Coronary artery (tissue), 2 donors: Measurements from ENCODE around the gene TOX4.

Experiments used
- DNase-seq: peaks from one replicate; pipeline ENCODE4 v3.0.0-alpha.2; 2017; ENCODE audit warnings: low spot score
- H3K27ac ChIP-seq, 2 donors: fragments of 200-600 bp; sonication (generic); one replicate each; pipeline ENCODE4 v1.5.1; 2016 to 2019
- H3K4me3 ChIP-seq: fragments of 200-600 bp; sonication (generic); 2 replicates; pipeline ENCODE4 v1.5.1; 2016; ENCODE audit warnings: mild to moderate bottlenecking, moderate library complexity
- TF ChIP-seq, protein P1 (sequence below): fragments of 200-600 bp; sonication (generic); IDR thresholded peaks from one replicate; pipeline ENCODE4 v1.5.1; 2019; ENCODE audit warnings: antibody characterized with exemption

The TOX4 gene

DNA sequence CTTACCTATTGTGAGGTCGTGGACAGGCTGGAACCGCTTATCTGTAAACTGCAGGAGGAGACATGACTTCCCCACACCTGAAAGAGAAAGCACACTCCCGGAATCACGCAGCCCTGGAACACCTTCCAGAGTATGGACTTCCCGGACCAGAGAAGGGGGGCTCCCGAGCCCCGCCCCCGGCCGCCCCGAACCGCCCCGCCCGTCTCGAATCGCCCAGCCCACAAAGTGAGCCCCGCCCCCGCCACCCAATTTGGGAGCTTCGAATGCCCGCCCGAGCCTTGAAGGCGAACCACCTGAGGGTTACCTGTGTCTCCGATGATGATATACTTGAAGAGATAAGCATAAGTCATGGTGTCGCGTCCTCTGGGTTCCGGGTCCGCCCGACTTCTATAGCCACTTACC lies 471 bp upstream of the TOX4 start:
- TF ChIP-seq, protein P1, sequence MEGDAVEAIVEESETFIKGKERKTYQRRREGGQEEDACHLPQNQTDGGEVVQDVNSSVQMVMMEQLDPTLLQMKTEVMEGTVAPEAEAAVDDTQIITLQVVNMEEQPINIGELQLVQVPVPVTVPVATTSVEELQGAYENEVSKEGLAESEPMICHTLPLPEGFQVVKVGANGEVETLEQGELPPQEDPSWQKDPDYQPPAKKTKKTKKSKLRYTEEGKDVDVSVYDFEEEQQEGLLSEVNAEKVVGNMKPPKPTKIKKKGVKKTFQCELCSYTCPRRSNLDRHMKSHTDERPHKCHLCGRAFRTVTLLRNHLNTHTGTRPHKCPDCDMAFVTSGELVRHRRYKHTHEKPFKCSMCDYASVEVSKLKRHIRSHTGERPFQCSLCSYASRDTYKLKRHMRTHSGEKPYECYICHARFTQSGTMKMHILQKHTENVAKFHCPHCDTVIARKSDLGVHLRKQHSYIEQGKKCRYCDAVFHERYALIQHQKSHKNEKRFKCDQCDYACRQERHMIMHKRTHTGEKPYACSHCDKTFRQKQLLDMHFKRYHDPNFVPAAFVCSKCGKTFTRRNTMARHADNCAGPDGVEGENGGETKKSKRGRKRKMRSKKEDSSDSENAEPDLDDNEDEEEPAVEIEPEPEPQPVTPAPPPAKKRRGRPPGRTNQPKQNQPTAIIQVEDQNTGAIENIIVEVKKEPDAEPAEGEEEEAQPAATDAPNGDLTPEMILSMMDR = no peak
- Histone ChIP-seq H3K4me3 (peak overlapping the region; percentile 95), H3K27ac (peak overlapping the region; percentile 93)
- peak; percentile 93 for DNase-seq

- Histone ChIP-seq H3K4me3 (no peak overlapping the region), H3K27ac (no peak overlapping the region)
- TF ChIP-seq, protein P1 = no peak
- no peak for DNase-seq
Observed at GRCh38 chr14:21486640-21487087, 9.7 kb downstream of the TOX4 start.

- TF ChIP-seq, protein P1 = no peak
- no peak overlapping the region for H3K27ac ChIP-seq
- no peak for DNase-seq
Observed at GRCh38 chr14:21494902-21495762, 18.1 kb downstream of the TOX4 start.

DNA sequence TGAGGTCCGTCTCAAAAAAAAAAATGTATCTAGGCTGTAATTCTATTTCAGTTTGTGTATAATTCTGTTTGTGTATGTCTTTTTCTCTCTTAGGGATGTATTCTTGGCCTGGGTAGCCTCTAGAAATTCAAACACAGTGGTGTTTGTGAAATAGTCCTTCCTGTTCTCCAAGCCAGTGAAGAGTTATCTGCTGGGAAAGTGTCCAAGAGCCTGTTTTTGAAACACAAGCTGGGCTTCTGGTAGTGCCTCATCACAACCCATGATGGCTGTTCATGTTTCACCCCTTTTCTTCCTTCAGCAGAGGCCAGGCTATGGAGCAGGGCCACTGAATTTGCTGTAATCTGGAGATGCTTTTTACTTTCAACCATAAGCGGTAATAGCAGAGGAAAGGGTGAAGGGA lies 19.5 kb downstream of the TOX4 start:
- DNase-seq = no peak
- Histone ChIP-seq H3K27ac (no peak overlapping the region), H3K4me3 (no peak overlapping the region)
- TF ChIP-seq, protein P1 = no peak

More at GRCh38 chr14:21494902-21495762, 18.1 kb downstream of the TOX4 start:
- H3K4me3 ChIP-seq = no peak overlapping the region

GRCh38 chr14:21498540-21499526 lies 21.8 kb downstream of the TOX4 start:
- H3K27ac ChIP-seq = no peak overlapping the region
- no peak for DNase-seq

DNA sequence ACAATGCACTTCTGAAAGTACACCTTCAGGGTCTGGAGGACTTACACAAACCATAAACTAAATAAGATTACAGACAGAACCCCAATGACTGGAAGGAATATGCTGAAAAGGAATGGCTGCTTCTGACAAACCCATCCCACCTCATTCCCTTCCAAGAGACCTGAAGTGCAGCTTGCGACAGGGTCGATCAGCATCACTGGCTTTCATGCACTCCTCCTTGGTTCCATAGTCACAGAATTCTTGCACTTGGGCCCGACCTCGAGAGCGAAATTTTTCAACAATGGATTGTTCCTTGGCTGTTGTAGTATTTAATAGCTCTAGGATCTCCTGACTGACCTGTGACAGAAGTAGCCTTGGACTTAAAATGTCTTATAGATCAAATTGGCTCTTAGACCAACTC lies 24.6 kb downstream of the TOX4 start:
- TF ChIP-seq, protein P1 = no peak
- Histone ChIP-seq H3K27ac (no peak overlapping the region), H3K4me3 (no peak overlapping the region)
- DNase-seq = no peak

More at GRCh38 chr14:21498540-21499526, 21.8 kb downstream of the TOX4 start:
- TF ChIP-seq, protein P1 = peak; percentile 20
- no peak overlapping the region for H3K4me3 ChIP-seq
